ENCODE data around the gene BTBD9.

BTBD9 gene

GRCh38 chr6:38566295-38567030 lies 73.3 kb downstream of the BTBD9 start:
- TF ChIP-seq, protein P1, sequence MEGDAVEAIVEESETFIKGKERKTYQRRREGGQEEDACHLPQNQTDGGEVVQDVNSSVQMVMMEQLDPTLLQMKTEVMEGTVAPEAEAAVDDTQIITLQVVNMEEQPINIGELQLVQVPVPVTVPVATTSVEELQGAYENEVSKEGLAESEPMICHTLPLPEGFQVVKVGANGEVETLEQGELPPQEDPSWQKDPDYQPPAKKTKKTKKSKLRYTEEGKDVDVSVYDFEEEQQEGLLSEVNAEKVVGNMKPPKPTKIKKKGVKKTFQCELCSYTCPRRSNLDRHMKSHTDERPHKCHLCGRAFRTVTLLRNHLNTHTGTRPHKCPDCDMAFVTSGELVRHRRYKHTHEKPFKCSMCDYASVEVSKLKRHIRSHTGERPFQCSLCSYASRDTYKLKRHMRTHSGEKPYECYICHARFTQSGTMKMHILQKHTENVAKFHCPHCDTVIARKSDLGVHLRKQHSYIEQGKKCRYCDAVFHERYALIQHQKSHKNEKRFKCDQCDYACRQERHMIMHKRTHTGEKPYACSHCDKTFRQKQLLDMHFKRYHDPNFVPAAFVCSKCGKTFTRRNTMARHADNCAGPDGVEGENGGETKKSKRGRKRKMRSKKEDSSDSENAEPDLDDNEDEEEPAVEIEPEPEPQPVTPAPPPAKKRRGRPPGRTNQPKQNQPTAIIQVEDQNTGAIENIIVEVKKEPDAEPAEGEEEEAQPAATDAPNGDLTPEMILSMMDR (IDR thresholded peaks at IDR 0.05), result no peak
- Histone ChIP-seq H3K9me3 (ENCODE audit: control insufficient read depth, low read length) (no peaks in the 10 kb centered on the region), H3K36me3 (ENCODE audit: control insufficient read depth, insufficient read depth, low read length) (no peaks in the 10 kb centered on the region), H3K4me1 (no peaks in the 10 kb centered on the region), H3K4me3 (ENCODE audit: low read depth, low read length) (no peak overlapping the region), H3K9ac (no peak overlapping the region), H3K27me3 (ENCODE audit: control insufficient read depth, insufficient read depth, low read length) (no peaks in the 10 kb centered on the region), H3K27ac (no peak overlapping the region), H3K79me2 (no peaks in the 10 kb centered on the region), H3K4me2 (ENCODE audit: low read length) (no peak overlapping the region), H2AFZ (no peak overlapping the region)

- Histone ChIP-seq H3K27ac (no peak overlapping the region), H3K9me3 (ENCODE audit: control insufficient read depth, low read length) (no peaks in the 10 kb centered on the region), H3K4me3 (ENCODE audit: low read depth, low read length) (no peak overlapping the region), H3K9ac (no peak overlapping the region), H3K79me2 (no peaks in the 10 kb centered on the region), H3K4me2 (ENCODE audit: low read length) (no peak overlapping the region), H3K27me3 (ENCODE audit: control insufficient read depth, insufficient read depth, low read length) (no peaks in the 10 kb centered on the region), H2AFZ (no peak overlapping the region), H3K4me1 (no peaks in the 10 kb centered on the region), H3K36me3 (ENCODE audit: control insufficient read depth, insufficient read depth, low read length) (no peaks in the 10 kb centered on the region)
- TF ChIP-seq, protein P1 (IDR thresholded peaks at IDR 0.05), result no peak
These were observed 75.4 kb downstream of the BTBD9 start for GRCh38 chr6:38564301-38564700.

DNA sequence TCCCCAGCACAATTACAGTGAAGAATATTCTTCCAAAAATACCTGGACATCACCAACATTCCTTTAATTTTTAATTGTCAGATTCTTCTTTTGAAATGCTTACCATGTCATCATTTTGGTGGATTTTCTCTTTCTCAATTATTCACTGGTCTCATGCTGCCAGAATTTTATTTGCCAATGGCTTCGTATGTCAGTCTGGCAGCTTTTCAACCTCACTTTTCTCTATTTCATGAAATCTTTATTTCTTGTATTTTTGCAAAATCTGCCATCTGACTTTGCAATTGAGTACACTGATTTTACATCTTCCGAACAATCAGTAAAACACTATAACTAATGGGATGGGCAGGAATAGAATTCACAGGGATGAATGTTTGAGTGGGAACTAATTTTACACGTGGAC lies 84.1 kb downstream of the BTBD9 start:
- Histone ChIP-seq H3K36me3 (ENCODE audit: control insufficient read depth, insufficient read depth, low read length) (no peaks in the 10 kb centered on the region), H3K27ac (no peak overlapping the region), H3K9ac (no peak overlapping the region), H3K4me3 (ENCODE audit: low read depth, low read length) (no peak overlapping the region), H2AFZ (no peak overlapping the region), H3K9me3 (ENCODE audit: control insufficient read depth, low read length) (no peaks in the 10 kb centered on the region), H3K4me2 (ENCODE audit: low read length) (no peak overlapping the region), H3K27me3 (ENCODE audit: control insufficient read depth, insufficient read depth, low read length) (no peaks in the 10 kb centered on the region), H3K79me2 (no peaks in the 10 kb centered on the region), H3K4me1 (no peaks in the 10 kb centered on the region)
- TF ChIP-seq, protein P1 (IDR thresholded peaks at IDR 0.05), result no peak

DNA sequence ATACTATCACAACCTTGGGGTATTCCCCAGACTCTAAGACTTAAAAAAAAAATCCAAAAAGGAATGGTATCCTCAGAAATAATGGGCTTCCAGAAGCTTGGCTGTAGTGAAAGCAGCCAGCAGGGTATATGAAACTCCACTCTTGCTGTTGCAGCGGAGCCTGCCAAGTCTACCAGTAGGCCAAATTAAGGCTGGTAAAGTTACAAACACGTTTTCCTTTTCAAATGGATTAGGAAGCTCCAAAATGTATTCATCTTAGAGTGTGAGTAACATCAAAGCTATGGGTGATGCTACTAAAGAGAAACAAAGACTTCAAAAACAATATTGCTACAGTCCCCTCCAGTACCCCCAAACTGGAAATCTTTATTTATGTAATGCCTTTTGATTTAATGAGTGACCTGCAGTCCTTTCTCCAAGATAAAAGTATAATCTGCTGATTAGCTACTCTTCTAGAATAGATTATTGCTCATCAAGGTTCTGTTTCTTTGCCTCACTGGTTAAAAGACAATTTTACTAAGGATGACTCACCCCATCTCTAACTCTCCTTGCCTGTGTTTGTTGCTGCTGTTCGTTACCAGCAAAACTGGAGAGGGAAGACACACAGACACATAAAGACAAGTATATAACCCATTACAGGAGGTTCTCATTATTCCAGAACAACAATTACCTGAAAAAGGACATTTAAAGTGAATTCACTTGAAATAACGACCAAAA lies 84.9 kb downstream of the BTBD9 start:
- Histone ChIP-seq H3K36me3 (ENCODE audit: control insufficient read depth, insufficient read depth, low read length) (no peaks in the 10 kb centered on the region), H2AFZ (no peak overlapping the region), H3K4me3 (ENCODE audit: low read depth, low read length) (no peak overlapping the region), H3K9me3 (ENCODE audit: control insufficient read depth, low read length) (no peaks in the 10 kb centered on the region), H3K27ac (no peak overlapping the region), H3K79me2 (no peaks in the 10 kb centered on the region), H3K4me1 (no peaks in the 10 kb centered on the region), H3K9ac (no peak overlapping the region), H3K4me2 (ENCODE audit: low read length) (no peak overlapping the region), H3K27me3 (ENCODE audit: control insufficient read depth, insufficient read depth, low read length) (no peaks in the 10 kb centered on the region)
- TF ChIP-seq, protein P1 (IDR thresholded peaks at IDR 0.05), result no peak

All from parathyroid adenoma (tissue), 2 donors.